ENCODE results near the gene ST6GAL1.

DNA sequence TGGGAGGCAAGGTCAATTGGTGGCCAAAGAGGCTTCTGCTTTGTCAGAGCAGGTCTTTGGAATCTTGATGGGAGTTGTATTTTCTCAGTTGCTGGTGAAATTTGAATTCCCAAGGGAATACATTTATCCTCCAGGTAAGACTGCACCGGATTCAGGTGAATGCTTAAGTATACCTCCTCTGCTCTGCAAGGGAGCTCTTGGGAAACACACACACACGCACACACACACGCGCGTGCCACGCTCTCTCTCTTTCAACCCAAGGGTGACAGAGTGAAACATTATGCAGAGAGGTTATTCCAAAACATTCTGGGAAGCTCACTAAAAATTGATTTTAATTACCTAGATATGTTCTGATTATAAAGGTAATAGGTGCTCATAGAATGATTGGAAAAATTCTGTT lies 33.7 kb downstream of the ST6GAL1 start:
- TF ChIP-seq GATA3 (IDR thresholded peaks at IDR 0.05; ENCODE audit: low read depth, low read length) (no peak), GATA2 (IDR thresholded peaks at IDR 0.05; ENCODE audit: low read depth, low read length) (no peak)
